Astrocyte (in vitro differentiated cells and primary cell): Measurements from ENCODE around the gene GAS2. TPM values are rescaled to one million over a fixed set of nuclear protein-coding genes. Genes with fewer than 3 reads are reported as not detected.

Source experiments
- DNase-seq: peaks from one replicate; pipeline ENCODE4 v3.0.0-alpha.2; 2010; ENCODE audit warnings: low read depth
- FAIRE-seq: peaks from 2 replicates; lab custom pipeline; 2011; peaks lifted over from hg19 to GRCh38; lab: Jason Lieb, UNC
- H2AFZ ChIP-seq: 2 replicates; pipeline ENCODE4 v1.6.0; 2012; ENCODE audit warnings: low read depth, low read length, inconsistent platforms
- H3K27ac ChIP-seq: 2 replicates; pipeline ENCODE4 v1.5.1; 2011; ENCODE audit warnings: low read depth, low read length, inconsistent platforms
- H3K27me3 ChIP-seq: 2 replicates; pipeline ENCODE4 v1.6.0; 2011; ENCODE audit warnings: low read length, inconsistent platforms; ENCODE audit not compliant: insufficient read depth
- H3K36me3 ChIP-seq: 2 replicates; pipeline ENCODE4 v1.5.1; 2011; ENCODE audit warnings: low read length, inconsistent platforms; ENCODE audit not compliant: insufficient read depth
- H3K4me1 ChIP-seq: 2 replicates; pipeline ENCODE4 v1.5.1; 2011; ENCODE audit warnings: low read length, inconsistent platforms; ENCODE audit not compliant: insufficient read depth
- H3K4me2 ChIP-seq: 2 replicates; pipeline ENCODE4 v1.6.0; 2012; ENCODE audit warnings: low read length, inconsistent platforms
- H3K4me3 ChIP-seq: 2 replicates; pipeline ENCODE4 v1.5.1; 2011; ENCODE audit warnings: low read depth, mild to moderate bottlenecking, low read length, inconsistent platforms; ENCODE audit not compliant: insufficient read depth
- H3K79me2 ChIP-seq: 2 replicates; pipeline ENCODE4 v1.6.0; 2012; ENCODE audit warnings: mild to moderate bottlenecking, low read length, inconsistent platforms; ENCODE audit not compliant: insufficient read depth
- H3K9ac ChIP-seq: 2 replicates; pipeline ENCODE4 v1.6.0; 2012; ENCODE audit warnings: mild to moderate bottlenecking, low read length, inconsistent platforms
- H3K9me3 ChIP-seq: 2 replicates; pipeline ENCODE4 v1.5.1; 2012; ENCODE audit warnings: low read depth, mild to moderate bottlenecking, low read length, inconsistent platforms; ENCODE audit not compliant: insufficient read depth
- H4K20me1 ChIP-seq: 2 replicates; pipeline ENCODE4 v1.6.0; 2012; ENCODE audit warnings: low read length, inconsistent platforms; ENCODE audit not compliant: insufficient read depth
- H3K27ac Mint-ChIP-seq: one replicate; pipeline ENCODE4 v1.8.0; 2021; ENCODE audit warnings: mild to moderate bottlenecking, mixed read lengths; ENCODE audit not compliant: unreplicated experiment
- H3K27me3 Mint-ChIP-seq: one replicate; pipeline ENCODE4 v1.8.0; 2021; ENCODE audit warnings: low read depth, mixed read lengths; ENCODE audit not compliant: unreplicated experiment
- H3K36me3 Mint-ChIP-seq: one replicate; pipeline ENCODE4 v1.8.0; 2021; ENCODE audit warnings: low read depth, mixed read lengths; ENCODE audit not compliant: unreplicated experiment
- H3K4me1 Mint-ChIP-seq: one replicate; pipeline ENCODE4 v1.8.0; 2021; ENCODE audit warnings: low read depth, mixed read lengths; ENCODE audit not compliant: unreplicated experiment
- H3K4me3 Mint-ChIP-seq: one replicate; pipeline ENCODE4 v1.8.0; 2021; ENCODE audit warnings: mild to moderate bottlenecking, moderate library complexity, mixed read lengths; ENCODE audit not compliant: unreplicated experiment
- H3K9me3 Mint-ChIP-seq: one replicate; pipeline ENCODE4 v1.8.0; 2021; ENCODE audit warnings: mild to moderate bottlenecking, mixed read lengths; ENCODE audit not compliant: unreplicated experiment
- CTCF ChIP-seq: IDR thresholded peaks from 2 replicates; pipeline ENCODE4 v1.5.1; 2011; ENCODE audit warnings: low read depth, mild to moderate bottlenecking, inconsistent platforms, low read length, moderate library complexity; ENCODE audit not compliant: insufficient read depth
- EZH2 ChIP-seq: IDR thresholded peaks from 2 replicates; pipeline ENCODE4 v1.6.1; 2012; ENCODE audit warnings: mild to moderate bottlenecking, low read length, inconsistent platforms; ENCODE audit not compliant: insufficient read depth
- total RNA-seq: library from RNA; stranded (reverse); gene quantifications from 2 replicates; pipeline ENCODE4 v1.2.1, GENCODE V29; 2021

GAS2 gene
- total RNA-seq, 1 donor from 2014 or later, result 1.5 TPM

- H3K9me3 Mint-ChIP-seq, result no peaks in the 10 kb centered on the region
- H3K27me3 Mint-ChIP-seq, result no peaks in the 10 kb centered on the region
- H3K4me2 ChIP-seq, result no peak overlapping the region
- H3K36me3 Mint-ChIP-seq, result no peaks in the 10 kb centered on the region
- no peaks in the 10 kb centered on the region for H3K79me2 ChIP-seq
- H3K36me3 ChIP-seq, result no peaks in the 10 kb centered on the region
- no peaks in the 10 kb centered on the region for H3K9me3 ChIP-seq
- no peak overlapping the region for H3K4me3 Mint-ChIP-seq
- no peak overlapping the region for H2AFZ ChIP-seq
- H3K27ac Mint-ChIP-seq, result no peak overlapping the region
- H3K4me1 Mint-ChIP-seq, result no peaks in the 10 kb centered on the region
- H3K4me1 ChIP-seq, result no peaks in the 10 kb centered on the region
- H3K9ac ChIP-seq, result no peak overlapping the region
- FAIRE-seq (no peak), DNase-seq (no peak)
- no peak overlapping the region for H3K27ac ChIP-seq
- no peak overlapping the region for H3K4me3 ChIP-seq
- no peaks in the 10 kb centered on the region for H3K27me3 ChIP-seq
- H4K20me1 ChIP-seq, result no peaks in the 10 kb centered on the region
- TF ChIP-seq CTCF (no peak), EZH2 (no peak)
Observed at GRCh38 chr11:22734628-22735345, 68.4 kb downstream of the GAS2 start.

GRCh38 chr11:22742157-22742613 is 75.8 kb downstream of the GAS2 start:
- Mint-ChIP-seq H3K36me3 (no peaks in the 10 kb centered on the region), H3K27me3 (no peaks in the 10 kb centered on the region), H3K4me1 (no peaks in the 10 kb centered on the region), H3K4me3 (no peak overlapping the region), H3K27ac (no peak overlapping the region), H3K9me3 (no peaks in the 10 kb centered on the region)
- DNase-seq, result no peak
- no peak for TF ChIP-seq EZH2
- no peak overlapping the region for H3K27ac ChIP-seq
- no peaks in the 10 kb centered on the region for H3K79me2 ChIP-seq
- no peak for FAIRE-seq
- no peak overlapping the region for H3K4me2 ChIP-seq
- H3K9me3 ChIP-seq, result no peaks in the 10 kb centered on the region
- no peak overlapping the region for H3K4me3 ChIP-seq
- H3K36me3 ChIP-seq, result no peaks in the 10 kb centered on the region
- no peaks in the 10 kb centered on the region for H3K27me3 ChIP-seq
- H3K4me1 ChIP-seq, result no peaks in the 10 kb centered on the region
- no peak overlapping the region for H2AFZ ChIP-seq
- H4K20me1 ChIP-seq, result no peaks in the 10 kb centered on the region
- no peak overlapping the region for H3K9ac ChIP-seq

- H2AFZ ChIP-seq, result no peak overlapping the region
- no peak overlapping the region for H3K4me2 ChIP-seq
- no peaks in the 10 kb centered on the region for H3K79me2 ChIP-seq
- no peaks in the 10 kb centered on the region for H3K4me1 ChIP-seq
- Mint-ChIP-seq H3K4me3 (no peak overlapping the region), H3K36me3 (no peaks in the 10 kb centered on the region), H3K4me1 (no peaks in the 10 kb centered on the region), H3K27me3 (no peaks in the 10 kb centered on the region), H3K9me3 (no peaks in the 10 kb centered on the region), H3K27ac (no peak overlapping the region)
- H3K27ac ChIP-seq, result no peak overlapping the region
- TF ChIP-seq CTCF, result no peak
- TF ChIP-seq EZH2, result no peak
- H4K20me1 ChIP-seq, result no peaks in the 10 kb centered on the region
- FAIRE-seq, result no peak
- H3K9ac ChIP-seq, result no peak overlapping the region
- no peaks in the 10 kb centered on the region for H3K9me3 ChIP-seq
- no peak for DNase-seq
- no peak overlapping the region for H3K4me3 ChIP-seq
- H3K27me3 ChIP-seq, result no peaks in the 10 kb centered on the region
- no peaks in the 10 kb centered on the region for H3K36me3 ChIP-seq
Observed at GRCh38 chr11:22749536-22749935, 83.1 kb downstream of the GAS2 start.
